KMS-11 (cell line): Measurements from ENCODE around the gene STX7.
A peak's percentile ranks its signal among the peaks of the same experiment; 100 is the strongest.
"Not testable (repeated sequence)": the region's sequence is repeated elsewhere in the genome, so short reads cannot be mapped to it uniquely, and the experiment has no call there.

Source experiments
- H2AFZ ChIP-seq: fragments of 200-600 bp; sonication (generic); 2 replicates; pipeline ENCODE4 v1.6.1; 2016; ENCODE audit warnings: antibody characterized with exemption, mixed run types, low read depth
- H3K27ac ChIP-seq: fragments of 200-600 bp; sonication (generic); 2 replicates; pipeline ENCODE4 v1.6.1; 2016; ENCODE audit warnings: mild to moderate bottlenecking, mixed run types
- H3K27me3 ChIP-seq: fragments of 200-600 bp; sonication (generic); 2 replicates; pipeline ENCODE4 v1.6.1; 2017; ENCODE audit warnings: mild to moderate bottlenecking, low read depth, mixed run types, moderate library complexity; ENCODE audit not compliant: insufficient read depth
- H3K36me3 ChIP-seq: fragments of 200-600 bp; sonication (generic); 2 replicates; pipeline ENCODE4 v1.6.1; 2017; ENCODE audit warnings: mild to moderate bottlenecking, mixed run types; ENCODE audit not compliant: insufficient read depth
- H3K4me1 ChIP-seq: fragments of 200-600 bp; sonication (generic); 2 replicates; pipeline ENCODE4 v1.6.1; 2016; ENCODE audit warnings: mild to moderate bottlenecking, low read depth, mixed run types; ENCODE audit not compliant: poor library complexity, severe bottlenecking
- H3K4me2 ChIP-seq: fragments of 200-600 bp; sonication (generic); 2 replicates; pipeline ENCODE4 v1.7.0; 2016; ENCODE audit warnings: mild to moderate bottlenecking, mixed run types
- H3K4me3 ChIP-seq: fragments of 200-600 bp; sonication (generic); IDR thresholded peaks from 2 replicates; pipeline ENCODE4 v1.6.1; 2017; ENCODE audit warnings: low read depth, low read length, mixed read lengths; ENCODE audit not compliant: insufficient read depth
- H3K79me2 ChIP-seq: fragments of 200-600 bp; sonication (generic); 2 replicates; pipeline ENCODE4 v1.6.1; 2016; ENCODE audit warnings: low read depth, mixed run types; ENCODE audit not compliant: insufficient read depth
- H3K9ac ChIP-seq: fragments of 200-600 bp; sonication (generic); 2 replicates; pipeline ENCODE4 v1.6.1; 2016; ENCODE audit warnings: mild to moderate bottlenecking, mixed run types
- H4K20me1 ChIP-seq: fragments of 200-600 bp; sonication (generic); 2 replicates; pipeline ENCODE4 v1.6.1; 2016; ENCODE audit warnings: mild to moderate bottlenecking, mixed run types; ENCODE audit not compliant: insufficient read depth
- TF ChIP-seq, protein P1 (sequence below): fragments of 200-600 bp; sonication (generic); conservative IDR thresholded peaks from 2 replicates; pipeline ENCODE4 v1.6.1; 2017; ENCODE audit warnings: low read depth, mild to moderate bottlenecking, antibody characterized with exemption, low read length, moderate library complexity, mixed read lengths

The STX7 gene

GRCh38 chr6:132512638-132513632 lies at the start of gene STX7:
TSS of gene STX7 (minus strand) at chr6:132513116. CDS start at chr6:132503530, 9,586 bp downstream.
- TF ChIP-seq, protein P1, sequence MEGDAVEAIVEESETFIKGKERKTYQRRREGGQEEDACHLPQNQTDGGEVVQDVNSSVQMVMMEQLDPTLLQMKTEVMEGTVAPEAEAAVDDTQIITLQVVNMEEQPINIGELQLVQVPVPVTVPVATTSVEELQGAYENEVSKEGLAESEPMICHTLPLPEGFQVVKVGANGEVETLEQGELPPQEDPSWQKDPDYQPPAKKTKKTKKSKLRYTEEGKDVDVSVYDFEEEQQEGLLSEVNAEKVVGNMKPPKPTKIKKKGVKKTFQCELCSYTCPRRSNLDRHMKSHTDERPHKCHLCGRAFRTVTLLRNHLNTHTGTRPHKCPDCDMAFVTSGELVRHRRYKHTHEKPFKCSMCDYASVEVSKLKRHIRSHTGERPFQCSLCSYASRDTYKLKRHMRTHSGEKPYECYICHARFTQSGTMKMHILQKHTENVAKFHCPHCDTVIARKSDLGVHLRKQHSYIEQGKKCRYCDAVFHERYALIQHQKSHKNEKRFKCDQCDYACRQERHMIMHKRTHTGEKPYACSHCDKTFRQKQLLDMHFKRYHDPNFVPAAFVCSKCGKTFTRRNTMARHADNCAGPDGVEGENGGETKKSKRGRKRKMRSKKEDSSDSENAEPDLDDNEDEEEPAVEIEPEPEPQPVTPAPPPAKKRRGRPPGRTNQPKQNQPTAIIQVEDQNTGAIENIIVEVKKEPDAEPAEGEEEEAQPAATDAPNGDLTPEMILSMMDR: no peak
- H3K36me3 ChIP-seq: no peaks in the 10 kb centered on the region
- H3K9ac ChIP-seq: peak within 1 kb of the TSS; percentile 51
- H3K27ac ChIP-seq: 0 out of 2 replicates have a peak within 1 kb of the TSS, but pooled peaks have one; percentile 2
- H2AFZ ChIP-seq: peak within 1 kb of the TSS; percentile 78
- H3K4me3 ChIP-seq: peak within 1 kb of the TSS; percentile 29
- H4K20me1 ChIP-seq: no peaks in the 10 kb centered on the region
- H3K79me2 ChIP-seq: peaks cover 25% of the 10 kb centered on the region; the same call in 1 of the 2 replicates
- no peaks in the 10 kb centered on the region for H3K27me3 ChIP-seq
- peaks cover 34% of the 10 kb centered on the region for H3K4me1 ChIP-seq
- H3K4me2 ChIP-seq: peak within 1 kb of the TSS; percentile 85

- H4K20me1 ChIP-seq, H3K27ac ChIP-seq: not testable (repeated sequence)
These were observed 47.2 kb upstream of the STX7 start for GRCh38 chr6:132560087-132560486.

DNA sequence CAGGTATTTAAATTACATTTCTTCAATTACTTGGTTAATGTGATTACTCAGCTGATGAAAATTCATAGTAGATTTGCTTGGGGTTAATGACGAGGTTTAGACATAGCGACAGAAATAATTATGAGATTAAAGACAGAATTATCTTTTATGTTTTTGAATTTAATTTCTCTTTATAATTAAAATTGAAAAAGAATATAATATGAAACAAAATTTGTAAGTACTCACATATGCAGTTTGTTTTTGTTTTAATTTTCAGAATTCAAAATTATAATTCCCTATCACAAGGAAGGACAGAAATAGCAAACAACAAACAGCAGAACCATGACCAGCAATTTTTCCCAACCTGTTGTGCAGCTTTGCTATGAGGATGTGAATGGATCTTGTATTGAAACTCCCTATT lies 39.5 kb upstream of the STX7 start, which contains the start of gene TAAR8:
TSS of gene TAAR8 (plus strand) at position 301 of the 400 bp plus-strand sequence. CDS start at position 322, 21 bp downstream.
- H3K27ac ChIP-seq: no peak within 1 kb of the TSS
- H2AFZ ChIP-seq: no peak within 1 kb of the TSS
- H3K79me2 ChIP-seq: no peaks in the 10 kb centered on the region
- H4K20me1 ChIP-seq: no peaks in the 10 kb centered on the region
- no peak within 1 kb of the TSS for H3K4me2 ChIP-seq
- TF ChIP-seq, protein P1: no peak
- no peaks in the 10 kb centered on the region for H3K36me3 ChIP-seq
- H3K9ac ChIP-seq: no peak within 1 kb of the TSS
- no peaks in the 10 kb centered on the region for H3K27me3 ChIP-seq
- H3K4me3 ChIP-seq: no peak within 1 kb of the TSS
- no peaks in the 10 kb centered on the region for H3K4me1 ChIP-seq

More at GRCh38 chr6:132560087-132560486, 47.2 kb upstream of the STX7 start:
- H3K4me1 ChIP-seq, H3K9ac ChIP-seq, H3K4me2 ChIP-seq, H3K36me3 ChIP-seq, H3K27me3 ChIP-seq, H3K4me3 ChIP-seq, H2AFZ ChIP-seq, H3K79me2 ChIP-seq: not testable (repeated sequence)

DNA sequence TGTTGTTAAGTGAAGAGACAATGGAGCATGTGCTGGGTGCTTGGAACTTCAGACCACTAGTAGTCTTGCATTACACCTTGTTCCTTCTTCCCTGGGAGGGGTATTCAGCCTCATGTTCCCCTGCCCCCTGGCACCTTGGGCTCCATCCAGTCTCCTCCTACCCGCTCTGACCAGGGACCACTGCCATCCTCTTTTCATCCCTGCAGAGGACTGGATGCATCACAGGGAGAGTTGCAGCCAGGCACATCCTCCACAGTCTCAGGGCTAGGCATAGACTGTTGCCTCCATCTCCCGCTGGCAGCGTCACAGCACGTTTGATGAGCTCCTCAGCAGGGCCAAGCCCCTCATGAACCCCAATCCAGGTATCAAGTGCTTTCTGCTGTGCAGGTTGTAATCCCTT lies 38.3 kb upstream of the STX7 start:
- Histone ChIP-seq H3K4me1 (no peaks in the 10 kb centered on the region), H3K4me2 (no peak overlapping the region), H2AFZ (no peak overlapping the region), H3K27ac (no peak overlapping the region), H4K20me1 (no peaks in the 10 kb centered on the region), H3K36me3 (no peaks in the 10 kb centered on the region), H3K9ac (no peak overlapping the region), H3K27me3 (no peaks in the 10 kb centered on the region), H3K4me3 (no peak overlapping the region), H3K79me2 (no peaks in the 10 kb centered on the region)
- TF ChIP-seq, protein P1: no peak
